ENCODE data around the gene NCAN. TPM values are rescaled to one million over a fixed set of nuclear protein-coding genes. Genes with fewer than 3 reads are reported as not detected.

NCAN gene
- total and polyA plus RNA-seq, 9 of the 15 experiments (the other 6 are each of a cell fraction or from before 2014, with no cell fraction given) = 0.04 TPM; not detected in 8

DNA sequence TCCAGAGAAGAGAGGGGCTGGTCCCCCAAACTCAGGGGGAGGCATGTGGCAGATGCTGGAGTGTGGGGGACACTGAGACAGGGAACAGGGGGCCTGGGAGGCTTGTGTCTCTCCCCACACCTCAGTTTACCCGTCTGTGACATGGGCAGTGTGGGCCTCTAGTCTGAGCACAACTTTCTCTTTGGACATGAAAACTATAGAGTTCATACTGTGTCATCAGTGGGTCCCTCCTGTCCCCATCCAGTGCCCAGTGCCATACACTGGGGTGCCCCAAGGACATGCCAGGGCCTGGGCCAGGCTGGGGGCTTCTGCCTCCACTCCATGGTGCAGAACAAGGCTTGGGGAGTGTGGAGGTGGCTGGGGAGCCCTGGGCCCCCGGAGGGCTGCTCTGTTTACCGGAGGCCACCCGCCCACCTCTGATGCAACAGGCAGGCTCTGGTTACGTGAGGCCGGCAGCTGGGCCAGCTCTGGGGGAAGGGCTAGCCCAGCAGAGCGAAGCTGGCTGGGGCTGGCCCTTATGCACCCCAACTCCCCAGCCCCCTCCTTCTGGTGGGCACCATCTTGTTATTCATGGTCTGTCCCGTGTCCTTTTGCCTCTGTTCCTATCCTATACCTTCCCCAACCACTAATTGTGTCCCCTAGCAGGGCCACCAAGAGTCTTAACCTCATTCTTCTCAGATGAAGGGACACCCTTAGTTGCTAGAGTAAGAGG lies 39.8 kb upstream of the NCAN start (continued):
- peak; percentile 83 for TF ChIP-seq EGR1 (conservative IDR thresholded peaks at IDR 0.05)
- TF ChIP-seq ARID3A (IDR thresholded peaks at IDR 0.05; ENCODE audit: borderline replicate concordance, low read depth, low read length) = no peak
- TF ChIP-seq, protein P1, sequence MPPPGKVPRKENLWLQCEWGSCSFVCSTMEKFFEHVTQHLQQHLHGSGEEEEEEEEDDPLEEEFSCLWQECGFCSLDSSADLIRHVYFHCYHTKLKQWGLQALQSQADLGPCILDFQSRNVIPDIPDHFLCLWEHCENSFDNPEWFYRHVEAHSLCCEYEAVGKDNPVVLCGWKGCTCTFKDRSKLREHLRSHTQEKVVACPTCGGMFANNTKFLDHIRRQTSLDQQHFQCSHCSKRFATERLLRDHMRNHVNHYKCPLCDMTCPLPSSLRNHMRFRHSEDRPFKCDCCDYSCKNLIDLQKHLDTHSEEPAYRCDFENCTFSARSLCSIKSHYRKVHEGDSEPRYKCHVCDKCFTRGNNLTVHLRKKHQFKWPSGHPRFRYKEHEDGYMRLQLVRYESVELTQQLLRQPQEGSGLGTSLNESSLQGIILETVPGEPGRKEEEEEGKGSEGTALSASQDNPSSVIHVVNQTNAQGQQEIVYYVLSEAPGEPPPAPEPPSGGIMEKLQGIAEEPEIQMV (tag; conservative IDR thresholded peaks at IDR 0.05; ENCODE audit: low read depth) = no peak
- TF ChIP-seq TARDBP (IDR thresholded peaks at IDR 0.05) = no peak
- TF ChIP-seq MCM5 (IDR thresholded peaks at IDR 0.05; ENCODE audit: low read depth) = no peak
- TF ChIP-seq SOX6 (IDR thresholded peaks at IDR 0.05) = peak; percentile 38; the same call in 1 of the 2 replicates
- TF ChIP-seq MAFG (tag; conservative IDR thresholded peaks at IDR 0.05) = no peak
- no peak for TF ChIP-seq E2F8 (IDR thresholded peaks at IDR 0.05; ENCODE audit: low read depth, partially characterized antibody)
- peak; percentile 26; the same call in 1 of the 2 replicates for TF ChIP-seq REST (IDR thresholded peaks at IDR 0.05; ENCODE audit: borderline replicate concordance)
- TF ChIP-seq REST (CRISPR knock-in tag; IDR thresholded peaks at IDR 0.05; ENCODE audit: low read depth) = no peak
- no peak for TF ChIP-seq SMARCC2 (IDR thresholded peaks at IDR 0.05; ENCODE audit: low read depth)
- peak; percentile 21 for TF ChIP-seq CCNT2 (IDR thresholded peaks at IDR 0.05; ENCODE audit: borderline replicate concordance, extremely low read depth, insufficient read length, low read depth, low read length)

Measured in K562 (cell line).